NCI-H1105 treated with DMSO at 0.1 percent for 48 hours (cell line): ENCODE results near the gene SPATS1.

Experiments used
- DNase-seq: peaks from one replicate; lab custom pipeline; 2025; lab: John Stamatoyannopoulos, UW

The SPATS1 gene

DNA sequence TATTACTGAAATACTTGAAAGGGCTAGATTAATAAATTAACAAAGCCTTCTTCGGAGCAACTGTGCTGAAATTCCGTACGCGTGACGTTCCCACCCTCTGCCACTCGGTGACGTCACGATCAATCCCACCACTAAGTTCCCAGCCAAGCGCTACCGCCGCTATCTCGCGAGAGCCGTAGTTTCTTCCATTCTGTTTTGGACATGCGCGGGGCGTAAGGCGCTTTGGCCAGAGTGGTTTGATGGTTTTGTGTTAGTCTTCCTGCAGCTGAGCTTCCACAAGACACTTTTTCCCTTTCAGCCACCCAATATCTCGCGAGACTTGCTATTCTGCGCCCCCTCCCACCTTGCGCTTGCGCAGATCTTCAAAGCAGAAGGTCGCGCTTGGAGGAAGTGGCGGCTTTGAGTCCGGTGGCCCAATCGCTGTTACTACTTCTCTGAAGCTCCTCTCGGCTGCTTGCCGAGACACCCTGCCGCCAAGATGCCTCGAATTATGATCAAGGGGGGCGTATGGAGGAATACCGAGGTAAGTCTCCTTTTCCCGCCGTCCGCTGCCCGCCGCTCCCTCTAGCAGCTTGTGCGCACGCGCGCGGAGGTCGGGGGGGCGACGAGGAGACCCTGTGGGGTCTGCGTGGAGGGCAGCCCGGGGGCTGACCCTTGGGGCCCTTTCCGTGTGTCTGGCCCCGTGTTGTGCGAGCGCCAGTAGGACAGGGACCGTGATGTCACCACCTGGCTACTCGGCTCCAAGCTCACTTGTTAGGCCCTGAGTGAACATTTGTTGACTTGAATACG, 45.1 kb downstream of the SPATS1 start, which contains the start of gene CDC5L:
Gene CDC5L (plus strand): TSS at position 361 of the 789 bp plus-strand sequence. CDS start 118 bp downstream, at position 479.
- DNase-seq: peak; percentile 99

DNA sequence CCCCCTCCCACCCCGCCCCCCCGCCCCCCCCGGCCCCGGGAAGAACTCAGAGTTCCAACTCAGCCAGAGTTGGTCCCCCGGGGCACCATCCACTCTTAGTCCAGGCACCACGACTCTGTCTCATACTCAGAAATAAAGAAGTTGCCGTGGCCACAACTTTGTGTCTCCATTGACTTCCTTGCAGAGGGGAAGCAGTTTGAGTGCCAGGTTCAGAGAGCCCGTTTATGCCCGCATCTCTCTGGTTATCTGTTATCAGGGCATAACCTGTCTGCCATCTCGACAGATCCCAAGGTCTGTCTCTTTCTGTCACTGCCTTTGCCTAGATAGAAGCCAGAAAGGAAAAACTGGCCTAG, 45.7 kb downstream of the SPATS1 start:
- no peak for DNase-seq

DNA sequence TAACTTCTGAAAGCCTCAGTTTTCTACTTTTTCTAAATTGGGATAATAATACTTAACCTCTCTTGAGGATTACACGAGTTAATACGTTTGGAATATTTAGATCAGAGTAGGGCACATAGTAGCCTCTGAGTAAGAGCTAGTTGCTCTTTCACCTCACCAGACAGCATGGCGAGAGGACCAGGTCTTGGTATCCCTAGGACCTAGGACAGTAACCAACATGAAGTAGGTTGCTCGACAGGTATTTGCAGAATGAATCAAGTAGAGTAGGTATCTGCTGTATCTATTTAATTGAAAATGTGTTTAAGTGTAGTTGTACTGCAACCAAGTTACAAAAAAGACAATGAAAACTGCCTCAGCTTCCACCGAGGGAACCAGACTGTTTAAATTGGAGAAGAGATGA, 46.4 kb downstream of the SPATS1 start:
- DNase-seq: no peak

DNA sequence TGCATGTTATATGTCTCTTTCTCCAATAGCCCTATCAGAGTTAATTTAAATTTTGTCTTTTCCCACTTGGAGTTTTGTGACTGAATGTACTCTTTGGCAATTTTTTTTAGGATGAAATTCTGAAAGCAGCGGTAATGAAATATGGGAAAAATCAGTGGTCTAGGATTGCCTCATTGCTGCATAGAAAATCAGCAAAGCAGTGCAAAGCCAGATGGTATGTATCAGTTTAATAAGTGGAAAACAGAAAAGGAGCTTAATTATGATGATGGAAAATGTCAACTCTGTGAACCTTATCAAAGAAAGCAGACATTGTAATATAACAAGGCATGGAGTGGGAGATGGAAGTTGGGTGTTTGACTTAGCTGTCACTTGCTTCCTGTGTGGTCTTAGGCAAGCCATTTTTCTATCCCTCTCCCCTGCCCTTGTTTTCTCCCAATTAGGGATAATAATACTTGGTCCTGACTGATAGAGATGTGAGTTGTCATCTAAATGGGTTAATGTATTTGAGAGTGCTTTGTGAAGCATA, 47.8 kb downstream of the SPATS1 start:
- DNase-seq: no peak
